Skeletal muscle satellite cell (primary cell): ENCODE results near the gene PI16.

Source experiments
- H3K27me3 ChIP-seq: 2 replicates; pipeline ENCODE4 v1.7.0; 2013; ENCODE audit warnings: low read length; ENCODE audit not compliant: control insufficient read depth, insufficient read depth
- H3K36me3 ChIP-seq: 2 replicates; pipeline ENCODE4 v1.7.0; 2013; ENCODE audit warnings: mild to moderate bottlenecking, control low read depth, low read length; ENCODE audit not compliant: insufficient read depth
- H3K4me1 ChIP-seq: 2 replicates; pipeline ENCODE4 v1.7.0; 2013; ENCODE audit warnings: low read length; ENCODE audit not compliant: control insufficient read depth, insufficient read depth
- H3K4me2 ChIP-seq: 2 replicates; pipeline ENCODE4 v1.7.0; 2013; ENCODE audit warnings: mild to moderate bottlenecking, low read length
- H3K4me3 ChIP-seq: 2 replicates; pipeline ENCODE4 v1.7.0; 2013; ENCODE audit warnings: low read length
- H3K9ac ChIP-seq: 2 replicates; pipeline ENCODE4 v1.7.0; 2013; ENCODE audit warnings: mild to moderate bottlenecking, low read depth, low read length, moderate library complexity
- H3K9me3 ChIP-seq: replicated peaks from 2 replicates; pipeline ENCODE4 v1.7.0; 2013; ENCODE audit warnings: mild to moderate bottlenecking, control low read depth, low read length

PI16 gene

DNA sequence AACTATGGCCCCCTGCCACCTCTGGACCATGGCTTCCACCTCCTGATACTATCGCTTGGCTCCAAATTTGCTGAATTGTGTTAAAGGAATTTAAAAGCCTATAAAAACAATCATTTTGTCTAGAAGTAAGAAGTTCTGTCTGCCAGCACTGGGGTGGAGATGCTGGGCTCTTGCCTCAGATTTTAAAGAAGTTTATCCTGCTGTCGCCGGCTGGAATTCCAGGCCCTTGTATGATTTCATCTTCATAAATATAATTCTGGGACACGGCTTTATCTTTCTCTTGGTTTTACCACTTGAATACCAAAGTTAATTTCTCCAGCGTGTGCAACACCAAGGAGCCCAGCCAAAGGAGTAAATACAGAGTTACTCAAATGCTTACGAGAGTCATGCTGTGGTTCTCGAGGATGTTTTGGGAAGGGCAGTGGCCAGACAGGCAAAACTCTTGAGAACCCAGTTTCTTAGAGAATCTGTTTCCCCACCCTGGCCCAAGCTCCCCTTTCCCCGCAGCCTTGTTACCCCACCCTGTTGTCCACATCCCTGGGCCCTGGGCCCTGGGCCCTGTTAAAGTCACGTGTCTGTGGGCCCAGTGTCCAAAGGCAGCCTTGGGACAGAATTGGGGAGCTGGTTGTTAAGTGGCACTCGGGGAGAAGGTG lies 36.9 kb upstream of the PI16 start:
- Histone ChIP-seq H3K4me2 (no peak overlapping the region), H3K9me3 (no peaks in the 10 kb centered on the region), H3K4me3 (no peak overlapping the region), H3K36me3 (peaks cover 75% of the 10 kb centered on the region), H3K27me3 (no peaks in the 10 kb centered on the region), H3K9ac (peak overlapping the region; percentile 18), H3K4me1 (peaks cover 32% of the 10 kb centered on the region)

DNA sequence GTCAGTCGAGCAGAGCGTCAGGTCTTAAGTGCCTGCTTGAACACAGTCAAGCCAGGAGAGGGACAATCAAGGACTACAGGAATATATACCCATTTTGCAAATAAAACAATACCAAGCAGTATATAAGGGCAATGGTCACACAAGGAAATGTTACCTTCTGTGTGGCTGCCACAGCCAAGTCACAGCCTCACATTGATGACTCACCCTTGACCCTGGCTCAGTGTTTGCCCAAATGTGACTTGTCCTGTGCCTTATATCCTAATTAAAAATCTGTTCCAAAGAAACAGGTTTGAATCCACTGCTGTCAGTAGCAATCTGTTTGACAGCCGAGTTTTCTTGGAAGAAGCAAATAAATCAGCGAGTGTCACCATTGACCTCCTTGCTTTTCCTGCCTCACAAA lies 34.5 kb upstream of the PI16 start:
- peaks cover 78% of the 10 kb centered on the region for H3K36me3 ChIP-seq
- H3K4me1 ChIP-seq, result peaks cover 20% of the 10 kb centered on the region

DNA sequence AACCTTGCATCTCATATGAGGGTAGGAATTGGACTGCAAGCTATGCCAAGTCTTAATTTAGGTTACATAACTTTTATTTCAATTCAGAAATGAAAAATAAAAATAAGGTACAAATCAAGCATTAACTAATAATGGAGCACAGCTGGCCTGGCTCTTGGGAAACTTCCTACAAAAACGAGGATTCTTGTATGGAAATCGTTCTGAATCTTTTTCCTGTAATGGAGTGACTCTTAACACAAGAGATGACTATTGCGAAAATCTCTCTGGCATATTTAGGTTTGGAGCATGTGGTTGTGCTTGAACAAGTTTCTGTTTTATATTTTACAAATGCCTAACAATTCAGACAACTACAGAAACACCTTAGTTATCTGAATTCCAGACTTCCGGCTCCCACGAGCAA lies 34.0 kb upstream of the PI16 start:
- Histone ChIP-seq H3K27me3 (no peaks in the 10 kb centered on the region), H3K36me3 (peaks cover 76% of the 10 kb centered on the region), H3K9ac (no peak overlapping the region), H3K4me1 (peaks cover 20% of the 10 kb centered on the region), H3K4me2 (no peak overlapping the region), H3K9me3 (no peaks in the 10 kb centered on the region), H3K4me3 (no peak overlapping the region)

More for the DNA sequence above, 34.5 kb upstream of the PI16 start:
- H3K9ac ChIP-seq, result no peak overlapping the region
- H3K4me3 ChIP-seq, result no peak overlapping the region
- H3K4me2 ChIP-seq, result no peak overlapping the region
- H3K9me3 ChIP-seq, result no peaks in the 10 kb centered on the region
- H3K27me3 ChIP-seq, result no peaks in the 10 kb centered on the region

DNA sequence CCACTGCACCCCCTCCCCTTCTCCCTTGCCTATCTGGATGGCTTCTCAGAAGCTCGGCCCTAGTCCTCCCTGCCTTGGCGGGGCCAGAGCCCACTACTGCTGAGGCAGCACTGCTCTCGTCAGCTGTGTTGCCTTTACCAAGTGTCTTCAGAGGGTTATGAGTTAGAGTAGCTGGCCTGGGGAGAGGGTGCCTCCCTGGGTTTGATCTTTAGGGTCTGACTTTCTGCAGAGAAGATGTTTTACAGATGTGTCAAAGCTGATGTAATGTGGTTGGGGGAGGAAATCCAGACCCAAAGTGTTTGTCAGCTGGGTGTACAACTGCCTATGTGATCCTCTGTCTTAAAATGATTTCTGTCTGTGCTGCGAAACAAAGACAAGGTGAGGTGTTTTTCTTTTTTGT lies 30.4 kb upstream of the PI16 start:
- no peaks in the 10 kb centered on the region for H3K27me3 ChIP-seq
- no peak overlapping the region for H3K9ac ChIP-seq
- no peak overlapping the region for H3K4me2 ChIP-seq
- H3K4me3 ChIP-seq, result no peak overlapping the region
- H3K36me3 ChIP-seq, result peaks cover 40% of the 10 kb centered on the region
- no peaks in the 10 kb centered on the region for H3K9me3 ChIP-seq
- peaks cover 37% of the 10 kb centered on the region for H3K4me1 ChIP-seq

DNA sequence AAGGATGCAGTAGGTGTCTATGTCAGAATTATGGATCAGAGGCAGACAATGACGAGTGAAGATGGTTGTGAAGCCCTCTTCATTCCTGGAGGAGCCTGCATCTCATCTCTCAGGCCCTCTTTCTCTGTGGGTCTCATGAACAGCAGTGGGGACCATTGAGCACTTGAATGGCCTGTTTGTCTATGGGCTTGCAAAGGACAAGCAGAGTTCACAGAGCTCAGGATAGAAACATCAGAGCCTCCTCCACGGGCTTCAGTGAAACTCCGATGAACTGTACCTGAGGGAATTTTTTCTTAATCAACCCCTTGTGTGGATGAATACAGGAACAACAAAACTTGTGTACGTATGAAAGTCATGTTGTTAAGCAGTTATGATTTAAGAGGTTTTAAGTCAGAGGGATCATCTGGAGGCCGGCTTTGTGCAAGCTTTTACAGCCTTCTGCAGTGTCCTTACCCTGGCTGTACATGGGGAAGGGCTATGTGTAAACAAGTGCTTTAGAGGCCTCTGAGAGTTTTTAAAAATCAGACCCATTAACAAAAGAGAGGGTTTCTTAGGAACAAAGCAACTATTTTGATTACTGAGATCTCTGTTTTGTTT lies 29.7 kb upstream of the PI16 start:
- Histone ChIP-seq H3K4me2 (no peak overlapping the region), H3K4me1 (peaks cover 40% of the 10 kb centered on the region), H3K36me3 (peaks cover 34% of the 10 kb centered on the region), H3K4me3 (no peak overlapping the region), H3K27me3 (no peaks in the 10 kb centered on the region), H3K9me3 (no peaks in the 10 kb centered on the region), H3K9ac (no peak overlapping the region)

DNA sequence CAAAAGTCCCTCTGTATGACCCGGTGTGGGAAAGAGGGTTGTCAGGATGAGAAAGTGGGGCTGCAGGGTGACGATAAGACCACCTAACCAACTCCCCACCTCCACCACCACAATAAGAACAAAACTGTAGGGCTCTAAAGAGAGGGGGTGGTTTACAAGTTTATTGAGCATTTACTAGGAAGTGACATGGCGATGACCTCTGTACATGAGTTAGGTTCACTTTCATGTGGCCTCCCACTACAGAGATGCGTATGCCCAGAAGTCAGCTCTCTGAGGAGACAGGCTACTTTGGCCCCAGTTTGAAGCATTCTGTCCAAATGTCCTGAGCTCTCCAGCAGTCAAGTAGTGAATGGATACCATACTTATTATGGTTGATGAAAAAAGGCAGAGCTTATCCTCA lies 28.7 kb upstream of the PI16 start:
- Histone ChIP-seq H3K4me1 (peaks cover 48% of the 10 kb centered on the region), H3K27me3 (no peaks in the 10 kb centered on the region), H3K36me3 (peaks cover 24% of the 10 kb centered on the region), H3K9ac (no peak overlapping the region), H3K9me3 (no peaks in the 10 kb centered on the region), H3K4me3 (no peak overlapping the region), H3K4me2 (no peak overlapping the region)

DNA sequence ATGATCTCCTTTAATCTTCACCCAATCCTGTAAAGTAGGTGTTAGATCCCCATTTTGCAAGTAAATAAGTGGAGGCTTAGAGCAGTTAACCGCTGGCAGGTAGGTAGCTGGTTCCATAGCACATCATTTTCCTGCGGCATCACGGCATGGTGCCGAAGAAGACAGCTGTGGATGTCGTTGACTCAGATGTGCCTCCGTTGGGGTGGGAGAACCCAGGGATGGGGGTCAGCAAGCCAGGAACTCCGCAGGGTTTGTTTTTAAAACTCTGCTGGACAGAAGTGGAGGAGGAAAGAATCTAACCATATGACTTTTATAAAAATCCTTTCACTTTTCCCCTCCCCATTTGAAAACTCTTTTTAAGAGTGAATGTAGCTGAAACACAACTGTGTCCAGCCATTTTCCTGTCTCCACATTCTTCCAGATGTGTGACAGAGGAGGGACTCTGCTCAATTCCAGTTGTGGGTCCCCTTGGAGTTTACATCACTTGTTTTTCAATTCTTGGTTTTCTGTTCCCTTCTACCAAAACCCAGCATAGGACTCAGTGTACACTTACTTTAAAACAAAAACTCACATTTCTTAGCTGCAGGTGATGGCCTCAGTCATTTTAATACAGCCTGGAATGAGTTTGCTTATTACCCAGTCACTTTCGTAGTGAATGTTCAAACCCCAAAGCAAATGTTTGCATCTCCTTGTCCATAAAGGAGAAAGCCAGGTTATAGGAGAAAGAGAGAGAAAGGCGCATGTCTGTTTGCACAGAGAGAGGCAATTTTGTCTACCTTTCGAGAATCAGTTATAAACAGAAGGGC lies 27.6 kb upstream of the PI16 start:
- Histone ChIP-seq H3K9me3 (no peaks in the 10 kb centered on the region), H3K4me3 (no peak overlapping the region), H3K27me3 (no peaks in the 10 kb centered on the region), H3K9ac (no peak overlapping the region), H3K36me3 (peaks cover 16% of the 10 kb centered on the region), H3K4me2 (peak overlapping the region; percentile 43), H3K4me1 (peaks cover 49% of the 10 kb centered on the region)

DNA sequence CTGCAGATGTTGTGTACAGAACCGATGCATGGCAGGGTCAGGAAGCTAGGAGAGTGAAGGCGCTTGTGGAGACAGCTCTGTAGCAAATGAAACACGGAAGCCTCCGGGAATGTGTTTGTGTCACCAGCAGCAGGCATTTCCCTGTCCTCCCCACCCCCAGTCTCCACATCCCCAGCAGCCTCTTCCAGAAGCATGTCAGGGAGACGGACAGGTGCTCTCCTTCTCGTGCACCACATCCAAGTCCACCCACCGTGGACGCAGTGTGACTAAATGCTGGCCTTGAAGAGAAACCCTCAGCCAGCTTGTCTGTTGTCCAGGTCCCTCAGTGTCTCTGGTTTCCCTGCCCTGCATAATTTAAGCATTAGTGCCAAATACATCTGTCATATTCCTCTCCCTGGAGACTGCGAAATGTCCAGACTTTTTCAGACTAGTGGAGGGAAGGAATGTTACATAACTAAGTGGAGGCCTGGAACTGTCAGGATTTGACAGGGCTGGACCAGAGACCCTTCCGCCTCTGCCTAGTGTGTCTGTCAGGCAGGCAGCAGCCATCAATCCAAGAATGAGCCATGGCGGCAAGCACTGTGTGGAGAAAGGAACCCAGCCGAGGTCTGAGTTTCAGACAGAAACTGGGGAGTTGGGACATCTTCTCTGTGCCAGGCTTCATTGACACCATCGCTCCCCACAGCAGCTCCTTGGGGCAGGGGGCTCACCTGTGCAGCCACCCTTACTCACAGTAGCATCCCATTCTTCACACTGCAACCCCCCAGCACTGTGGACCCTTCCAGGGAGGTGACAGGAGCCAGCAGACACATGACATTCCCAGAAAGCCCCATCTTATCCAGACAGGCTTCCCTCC lies 26.6 kb upstream of the PI16 start:
- peak overlapping the region; percentile 43 for H3K4me2 ChIP-seq
- H3K4me1 ChIP-seq, result peaks cover 52% of the 10 kb centered on the region
- H3K9ac ChIP-seq, result peak overlapping the region; percentile 9
- no peaks in the 10 kb centered on the region for H3K27me3 ChIP-seq
- H3K36me3 ChIP-seq, result peaks cover 12% of the 10 kb centered on the region
- no peaks in the 10 kb centered on the region for H3K9me3 ChIP-seq
- H3K4me3 ChIP-seq, result no peak overlapping the region

DNA sequence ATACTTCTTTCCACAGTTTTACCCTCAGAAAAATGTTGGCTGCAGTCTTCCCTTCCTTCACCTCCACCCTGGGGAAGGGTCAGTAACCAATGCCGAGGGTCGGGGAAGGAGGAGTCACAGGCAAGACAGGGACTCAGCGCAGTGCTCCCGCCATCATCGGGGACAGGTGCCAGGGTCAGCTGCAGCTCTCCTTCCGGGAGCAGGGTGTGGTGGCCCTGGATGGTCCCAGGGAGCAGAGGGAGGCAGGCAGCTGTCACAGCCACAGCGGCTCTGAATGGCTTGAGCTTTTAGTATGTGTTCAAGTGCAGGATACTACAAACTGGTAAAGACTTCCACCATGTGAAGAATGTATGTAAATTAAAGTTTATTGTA lies 26.0 kb upstream of the PI16 start:
- H3K4me2 ChIP-seq, result peak overlapping the region; percentile 13
- H3K27me3 ChIP-seq, result no peaks in the 10 kb centered on the region
- H3K36me3 ChIP-seq, result peaks cover 7% of the 10 kb centered on the region
- no peaks in the 10 kb centered on the region for H3K9me3 ChIP-seq
- peaks cover 57% of the 10 kb centered on the region for H3K4me1 ChIP-seq
- H3K9ac ChIP-seq, result no peak overlapping the region
- H3K4me3 ChIP-seq, result no peak overlapping the region

DNA sequence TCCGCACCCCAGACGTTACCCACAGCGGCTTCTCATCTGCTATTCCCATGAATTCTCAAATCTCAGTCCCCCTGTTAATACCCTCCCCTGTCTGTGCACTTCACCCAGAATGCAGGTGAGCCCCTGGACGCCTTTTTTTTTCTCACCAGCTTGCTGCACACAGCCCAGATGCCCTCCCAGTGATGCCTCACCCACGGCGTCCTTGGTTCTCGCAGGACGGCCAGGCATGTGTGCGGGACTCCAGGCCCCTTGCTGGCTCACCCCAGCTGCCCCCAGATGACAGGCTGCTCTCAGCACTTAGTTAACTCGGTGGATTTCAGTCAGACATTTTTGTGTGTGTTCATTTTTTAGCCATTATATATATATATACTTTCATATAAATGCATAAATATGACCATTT lies 25.4 kb upstream of the PI16 start:
- peaks cover 59% of the 10 kb centered on the region for H3K4me1 ChIP-seq
- peak overlapping the region; percentile 13 for H3K9ac ChIP-seq
- no peak overlapping the region for H3K4me3 ChIP-seq
- H3K4me2 ChIP-seq, result peak overlapping the region; percentile 65
- no peaks in the 10 kb centered on the region for H3K9me3 ChIP-seq
- H3K27me3 ChIP-seq, result no peaks in the 10 kb centered on the region
- peaks cover 3% of the 10 kb centered on the region for H3K36me3 ChIP-seq

DNA sequence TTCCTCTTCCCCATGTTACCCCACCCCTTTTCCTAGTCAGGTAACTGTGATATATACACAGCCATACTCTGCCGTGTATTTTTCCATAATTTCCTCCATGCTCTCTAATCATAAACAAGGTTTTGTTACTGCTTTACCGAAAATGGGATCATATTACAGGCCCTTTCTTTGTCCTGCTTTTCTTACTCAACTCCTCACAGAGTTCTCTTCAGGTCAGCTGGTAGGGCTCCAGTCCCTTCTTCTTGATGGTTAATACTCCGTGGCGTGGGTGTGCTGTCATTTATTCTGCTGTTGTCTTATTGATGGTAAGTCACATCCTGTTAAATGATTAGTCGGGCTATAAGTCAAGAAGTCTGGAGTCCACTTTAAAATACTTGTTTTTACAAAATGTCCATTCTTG lies 24.9 kb upstream of the PI16 start:
- peak overlapping the region; percentile 13 for H3K9ac ChIP-seq
- peak overlapping the region; percentile 65 for H3K4me2 ChIP-seq
- H3K9me3 ChIP-seq, result no peaks in the 10 kb centered on the region
- H3K4me1 ChIP-seq, result peaks cover 57% of the 10 kb centered on the region
- H3K27me3 ChIP-seq, result no peaks in the 10 kb centered on the region
- H3K36me3 ChIP-seq, result peaks cover 3% of the 10 kb centered on the region
- no peak overlapping the region for H3K4me3 ChIP-seq
